ENCODE data around the gene CLEC2L.

Gene CLEC2L

GRCh38 chr7:139523199-139523941 lies at the start of gene CLEC2L:
Gene CLEC2L (plus strand): TSS chr7:139523685. CDS start chr7:139523928, 243 bp downstream.
- DNase-seq = peak; percentile 56

- no peak for DNase-seq
Observed at GRCh38 chr7:139476139-139476538, 47.3 kb upstream of the CLEC2L start.

DNA sequence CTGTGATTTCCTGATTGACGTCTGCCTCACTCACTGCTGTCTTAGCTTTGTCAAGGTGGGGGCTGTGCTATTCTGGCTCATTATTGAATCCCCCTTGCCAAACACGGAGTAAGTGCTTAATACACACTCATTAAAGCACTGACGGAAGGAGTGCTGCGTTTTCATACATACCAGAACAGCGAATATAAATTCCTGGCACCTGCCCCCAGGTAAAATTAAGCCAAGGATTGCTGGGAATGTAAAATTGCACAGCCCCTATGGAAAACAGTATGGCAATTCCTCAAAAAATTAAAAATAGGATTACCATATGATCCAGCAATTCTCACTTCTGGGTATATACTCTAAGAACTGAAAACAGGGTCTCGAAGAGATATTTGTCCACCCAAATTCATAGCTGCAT lies 46.6 kb upstream of the CLEC2L start:
- no peak for DNase-seq

DNA sequence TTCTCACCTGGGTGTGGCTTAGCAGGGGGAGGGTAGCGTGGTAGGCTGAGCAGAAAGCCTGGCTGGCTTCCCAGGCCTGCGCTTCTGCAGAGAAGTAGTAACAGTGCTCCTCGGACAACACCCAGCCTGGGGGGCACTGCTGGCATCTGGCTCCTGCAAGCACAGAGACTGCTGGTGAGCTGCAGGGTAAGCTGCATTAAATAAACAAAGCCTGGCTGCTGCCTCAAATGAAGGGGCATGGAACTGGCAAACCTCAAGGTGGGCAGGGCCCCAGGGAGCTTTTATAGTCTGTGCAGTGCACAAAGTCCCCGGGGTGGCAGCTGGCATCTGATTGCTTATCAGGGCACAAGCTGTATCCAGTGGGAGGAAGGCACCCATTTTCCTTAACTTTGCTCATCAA lies 43.9 kb upstream of the CLEC2L start:
- DNase-seq = no peak

DNA sequence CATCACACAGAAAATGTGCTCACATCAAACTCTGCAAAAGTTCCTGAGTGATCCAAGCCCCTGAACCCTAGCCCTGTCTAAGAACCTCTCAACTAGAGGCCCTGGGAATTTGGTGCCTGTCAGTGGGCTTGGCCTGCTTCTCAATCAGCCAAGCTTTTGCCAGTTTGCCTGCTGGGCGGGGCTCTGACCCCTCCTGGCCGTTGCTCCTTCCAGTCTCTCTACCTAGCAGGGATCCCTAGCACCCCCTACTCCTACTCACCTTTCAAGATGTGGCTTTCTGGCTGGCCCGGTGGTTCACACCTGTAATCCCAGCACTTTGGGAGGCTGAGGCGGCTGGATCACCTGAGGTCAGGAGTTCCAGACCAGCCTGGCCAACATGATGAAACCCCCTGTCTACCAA lies 42.1 kb upstream of the CLEC2L start:
- no peak for DNase-seq

DNA sequence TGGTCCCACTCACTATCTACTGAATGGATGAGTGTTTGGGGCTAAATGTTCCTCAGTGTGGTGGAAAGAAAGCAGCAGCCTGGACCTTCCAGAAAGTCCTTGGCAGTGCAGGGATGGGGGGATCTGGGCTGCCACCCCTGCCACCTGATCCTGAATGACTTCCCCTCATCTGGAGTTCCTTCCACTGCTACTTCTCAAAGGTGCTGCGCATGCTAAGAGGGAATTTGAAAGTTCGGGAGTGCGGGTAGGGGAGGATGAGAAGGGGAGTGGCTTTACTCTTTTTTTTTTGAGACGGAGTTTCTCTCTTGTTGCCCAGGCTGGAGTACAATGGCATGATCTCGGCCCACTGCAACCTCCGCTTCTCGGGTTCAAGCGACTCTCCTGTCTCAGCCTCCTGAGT lies 41.4 kb upstream of the CLEC2L start:
- DNase-seq = no peak

DNA sequence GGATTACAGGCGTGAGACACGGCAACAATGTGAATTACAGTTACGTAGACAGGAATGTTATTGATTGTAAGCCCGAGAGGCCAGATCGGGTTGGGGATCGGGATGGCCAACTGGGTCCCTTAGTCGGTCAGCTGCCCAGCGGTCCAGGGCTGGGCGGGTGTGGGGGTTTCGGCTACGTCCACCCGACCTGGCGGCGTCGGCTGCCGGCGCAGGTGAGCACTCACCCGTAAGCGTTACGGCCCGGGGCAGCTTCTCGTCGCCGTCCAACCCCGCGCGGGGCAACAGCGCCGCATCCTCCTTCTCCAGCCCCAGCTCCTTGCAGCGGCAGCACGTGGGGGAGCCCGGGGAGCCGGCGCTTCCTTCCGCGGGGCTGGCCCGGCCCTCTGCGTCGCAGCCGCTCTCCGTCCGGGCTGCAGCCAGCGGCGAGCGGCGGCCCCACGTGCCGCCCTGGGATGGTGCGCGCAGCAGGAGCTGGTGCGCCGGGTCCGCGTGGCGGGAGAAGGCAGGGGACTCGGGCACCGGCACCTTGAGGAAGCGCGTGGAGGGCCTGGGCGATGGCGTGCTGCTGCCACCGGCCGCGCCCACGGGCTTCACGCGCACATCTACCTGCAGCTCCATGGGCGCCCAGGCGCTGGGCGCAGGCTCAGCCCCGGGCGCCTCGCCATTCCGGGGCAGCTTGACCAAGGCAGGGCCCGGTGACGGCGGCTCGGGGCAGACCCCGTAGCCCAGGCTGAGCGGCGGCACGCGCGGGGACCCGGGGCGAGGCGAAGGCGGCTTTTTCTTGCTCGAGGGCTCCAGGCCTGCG lies 40.6 kb upstream of the CLEC2L start:
- peak; percentile 36 for DNase-seq

GRCh38 chr7:139487366-139488080 lies 36.0 kb upstream of the CLEC2L start:
- no peak for DNase-seq

DNA sequence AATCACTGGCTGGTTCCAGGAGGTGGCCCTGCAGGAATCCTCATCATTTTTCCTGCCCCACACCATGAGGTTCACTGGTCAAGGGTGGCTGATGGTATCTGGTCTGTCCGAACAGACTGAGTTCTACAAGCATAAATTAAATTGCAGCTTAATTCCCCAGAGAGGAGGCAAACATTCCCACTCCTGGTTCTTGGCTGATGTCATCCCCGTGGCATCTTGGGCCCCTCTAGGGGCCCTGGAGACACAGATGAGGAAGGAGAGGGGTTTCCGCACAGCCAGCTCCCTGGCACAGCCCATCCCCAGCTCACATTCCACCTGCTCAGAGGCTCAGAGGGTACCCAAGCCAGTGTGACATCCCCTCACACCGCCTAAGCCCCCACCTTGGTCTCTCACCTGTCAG lies 34.7 kb upstream of the CLEC2L start:
- no peak for DNase-seq

- no peak for DNase-seq
Observed at GRCh38 chr7:139490130-139490529, 33.4 kb upstream of the CLEC2L start.

- no peak for DNase-seq
Observed at GRCh38 chr7:139492293-139492692, 31.2 kb upstream of the CLEC2L start.

- no peak for DNase-seq
Observed at GRCh38 chr7:139494835-139495579, 28.5 kb upstream of the CLEC2L start.

GRCh38 chr7:139495580-139496125 lies 27.8 kb upstream of the CLEC2L start:
- DNase-seq = peak; percentile 7

DNA sequence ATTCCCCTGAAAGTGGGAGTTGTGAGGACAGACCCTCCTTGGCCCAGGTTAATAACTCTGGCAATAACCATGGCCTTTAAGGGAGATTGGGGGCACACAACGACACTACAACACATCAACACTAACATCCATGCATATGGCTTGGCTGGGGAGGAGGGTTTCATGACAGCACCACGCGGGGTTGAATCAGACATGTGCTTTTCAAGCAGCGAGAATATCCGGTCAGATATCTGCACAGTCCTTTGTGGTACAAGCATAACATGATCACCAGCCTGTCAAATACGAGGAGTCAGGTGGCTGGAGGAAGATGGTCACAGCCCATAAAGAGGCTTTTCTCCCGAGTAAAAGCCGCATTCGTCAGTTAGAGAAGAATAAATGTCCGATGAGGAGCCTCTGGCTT lies 27.0 kb upstream of the CLEC2L start:
- no peak for DNase-seq

DNA sequence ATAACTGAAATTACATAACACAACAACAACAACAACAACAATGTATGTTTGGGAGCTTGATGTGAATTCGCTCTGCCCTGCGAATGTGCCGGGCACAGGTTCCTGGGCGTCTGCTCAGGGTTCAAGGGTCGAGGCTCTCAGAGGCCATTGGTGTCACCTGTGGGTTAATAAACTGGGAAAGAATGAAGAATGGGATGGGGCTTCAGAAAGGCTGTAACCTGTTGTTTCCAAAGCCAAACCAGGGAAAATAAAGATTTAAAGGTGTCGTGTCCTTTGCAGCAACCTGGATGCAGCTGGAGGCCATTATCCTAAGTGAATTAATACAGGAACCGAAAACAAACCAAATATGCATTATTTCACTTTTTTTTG lies 22.7 kb upstream of the CLEC2L start:
- no peak for DNase-seq

GRCh38 chr7:139502226-139502625 lies 21.3 kb upstream of the CLEC2L start:
- DNase-seq = no peak

- DNase-seq = peak; percentile 40
Observed at GRCh38 chr7:139505563-139505962, 17.9 kb upstream of the CLEC2L start.

- DNase-seq = no peak
Observed at GRCh38 chr7:139509535-139509934, 13.9 kb upstream of the CLEC2L start.

DNA sequence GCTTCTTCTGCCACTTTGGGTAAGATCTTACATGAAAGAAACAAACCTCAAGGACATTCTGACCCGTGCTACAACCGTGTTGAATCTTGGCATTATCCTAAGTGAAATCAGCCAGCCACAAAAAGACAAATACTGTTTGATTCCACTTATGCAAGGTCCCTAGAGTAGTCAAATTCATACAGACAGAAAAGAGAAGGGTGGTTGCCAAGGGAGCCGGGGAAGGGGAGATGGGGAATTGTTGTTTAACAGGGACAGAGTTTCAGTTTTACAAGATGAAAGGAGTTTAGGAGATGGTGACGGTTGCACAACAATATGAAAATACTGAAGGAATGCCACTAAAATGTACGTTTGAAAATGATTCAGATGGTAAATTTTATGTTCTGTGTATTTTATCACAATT lies 12.2 kb upstream of the CLEC2L start:
- DNase-seq = no peak

DNA sequence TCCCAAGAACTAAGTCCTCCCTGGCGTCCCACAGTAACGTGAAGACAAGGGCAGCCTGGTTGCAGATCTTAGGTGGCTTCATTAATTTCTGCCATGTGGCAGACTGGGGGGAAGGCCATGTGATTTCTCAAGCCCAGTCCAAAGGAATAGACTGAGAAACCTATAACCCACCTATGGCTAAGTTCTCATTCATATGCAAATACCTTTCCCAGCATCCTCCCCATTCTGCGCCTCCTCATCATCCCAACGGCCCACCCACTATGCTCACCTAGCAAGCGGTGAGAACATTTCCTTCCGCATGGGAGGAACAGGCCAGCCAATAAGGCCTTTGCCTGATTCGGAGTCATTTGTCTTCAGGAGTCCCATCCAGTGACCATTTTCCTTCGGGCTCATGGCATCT lies 8.2 kb upstream of the CLEC2L start:
- no peak for DNase-seq

GRCh38 chr7:139521439-139521838 lies 2.0 kb upstream of the CLEC2L start:
- no peak for DNase-seq

DNA sequence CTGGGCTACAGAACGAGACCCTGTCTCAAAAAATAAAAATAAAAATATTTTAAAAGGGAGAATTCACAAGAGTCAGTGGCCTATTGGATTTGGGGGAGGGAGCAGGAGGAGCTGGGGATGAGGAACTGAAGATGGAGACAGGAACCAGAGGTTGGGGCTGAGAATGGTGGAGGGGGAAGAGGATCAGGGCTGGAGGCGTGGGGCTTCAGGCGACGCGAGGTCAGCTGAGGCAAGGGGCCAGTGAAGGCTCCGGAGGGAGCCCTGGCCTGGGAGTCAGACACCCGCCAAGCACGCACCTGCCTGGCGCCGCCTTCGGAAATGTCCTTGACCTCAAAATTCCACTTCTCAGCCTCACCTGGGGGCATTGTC lies 671 bp upstream of the CLEC2L start:
- no peak for DNase-seq
